ENCODE data around the gene EPHB1. TPM values are rescaled to one million over a fixed set of nuclear protein-coding genes. Genes with fewer than 3 reads are reported as not detected.

The EPHB1 gene
- total RNA-seq, 1 experiment from 2014 or later, result 2.8 TPM

GRCh38 chr3:135224815-135225362 is 429.8 kb downstream of the EPHB1 start:
- no peak overlapping the region for H2BK20ac ChIP-seq (ENCODE audit: low read depth, low read length, poor library complexity, severe bottlenecking)
- H3K4ac ChIP-seq (ENCODE audit: low read depth, low read length), result no peak overlapping the region
- H2BK15ac ChIP-seq (ENCODE audit: low read depth, low read length), result no peak overlapping the region
- no peaks in the 10 kb centered on the region for H3K79me2 ChIP-seq (ENCODE audit: insufficient read depth, low read length)
- Mint-ChIP-seq H3K27ac (no peak overlapping the region), H3K27me3 (ENCODE audit: low read depth) (no peaks in the 10 kb centered on the region; the same call in 1 of the 2 replicates), H3K36me3 (ENCODE audit: insufficient read depth in 1 of 3, low read depth in 3 of 3) (peaks cover 0 to 3% (median 0%) of the 10 kb centered on the region in 3 experiments; a peak in 2 of 7 replicates), H3K4me3 (no peak overlapping the region), H3K4me1 (peaks cover 25% of the 10 kb centered on the region in 2 experiments), H3K9me3 (no peaks in the 10 kb centered on the region)
- no peak overlapping the region for H3T11ph ChIP-seq (ENCODE audit: low read length)
- no peak overlapping the region for H3K14ac ChIP-seq (ENCODE audit: insufficient read depth, low read length)
- H3K79me1 ChIP-seq (ENCODE audit: insufficient read depth, low read depth, low read length, poor library complexity, severe bottlenecking), result no peaks in the 10 kb centered on the region
- H3K27me3 ChIP-seq (ENCODE audit: insufficient read depth, low read length), result no peaks in the 10 kb centered on the region
- no CpG with 5 or more reads among the region's 5 CpGs for WGBS (ENCODE audit: extremely low coverage, insufficient read length, low lambda C conversion rate)
- no peak overlapping the region for H3K23ac ChIP-seq (ENCODE audit: insufficient read length, low read depth, low read length)
- H4K91ac ChIP-seq (ENCODE audit: insufficient read length, low read depth, low read length), result no peak overlapping the region
- no peak overlapping the region for H4K5ac ChIP-seq (ENCODE audit: insufficient read length, low read depth, low read length)
- TF ChIP-seq CTCF (conservative IDR thresholded peaks at IDR 0.05), result no peak
- H2AFZ ChIP-seq (ENCODE audit: low read length), result no peak overlapping the region
- no peak overlapping the region for H3K4me2 ChIP-seq (ENCODE audit: insufficient read depth, insufficient read length, low read length)
- H2BK120ac ChIP-seq (ENCODE audit: low read depth, low read length, poor library complexity, severe bottlenecking), result no peak overlapping the region
- DNase-seq, result no peak
- H3K27ac ChIP-seq (ENCODE audit: insufficient read length, low read depth, low read length), result no peak overlapping the region
- no peak overlapping the region for H3K9ac ChIP-seq (ENCODE audit: extremely low read depth, insufficient read length, low read length)
- no peaks in the 10 kb centered on the region for H3K23me2 ChIP-seq (ENCODE audit: insufficient read length, low read depth, low read length, poor library complexity, severe bottlenecking)
- no peak overlapping the region for H3K56ac ChIP-seq (ENCODE audit: insufficient read length, low read depth, low read length)
- no peak overlapping the region for H2BK5ac ChIP-seq (ENCODE audit: insufficient read length, low read length)
- H2AK5ac ChIP-seq (ENCODE audit: insufficient read length, low read length), result no peak overlapping the region
- H3K9me3 ChIP-seq (ENCODE audit: control insufficient read depth, low read depth, low read length), result no peaks in the 10 kb centered on the region
- no peak overlapping the region for H4K8ac ChIP-seq (replicated peaks; ENCODE audit: insufficient read length, low read depth, low read length)
- no peak overlapping the region for H3K18ac ChIP-seq (ENCODE audit: insufficient read length, low read depth, low read length)
- no peak overlapping the region for H2BK12ac ChIP-seq (ENCODE audit: insufficient read length, low read depth, low read length)
- no peaks in the 10 kb centered on the region for H4K20me1 ChIP-seq (ENCODE audit: control insufficient read depth, insufficient read depth, insufficient read length)
- peaks cover 1% of the 10 kb centered on the region; the same call in 1 of the 2 replicates for H3K4me1 ChIP-seq (ENCODE audit: insufficient read depth, low read length)

Data from H9 (cell line).